AG04449 (cell line): ENCODE measurements around the gene IREB2.
"Not testable (repeated sequence)": the region's sequence is repeated elsewhere in the genome, so short reads cannot be mapped to it uniquely, and the experiment has no call there.

Experiments used
- CTCF ChIA-PET: fragments of 350-600 bp; formaldehyde crosslinking; extraction: SDS; loops from one replicate; lab custom pipeline; 2021; ENCODE audit warnings: antibody characterized with exemption; lab: Yijun Ruan, JAX
- POLR2A ChIA-PET: fragments of 400-600, 350-600 bp; formaldehyde crosslinking; extraction: SDS; loops from one replicate; lab custom pipeline; 2020; ENCODE audit warnings: antibody characterized with exemption, inconsistent platforms; lab: Yijun Ruan, JAX
- DNase-seq: peaks from one replicate; pipeline ENCODE4 v3.0.0-alpha.2; 2010; ENCODE audit warnings: low read depth, low spot score
- H3K4me3 ChIP-seq: 2 replicates; pipeline ENCODE4 v1.5.1; 2011; ENCODE audit warnings: low read depth, mild to moderate bottlenecking, control low read depth, low read length
- TF ChIP-seq, protein P1 (sequence below): IDR thresholded peaks from one replicate; pipeline ENCODE4 v1.5.1; 2011; ENCODE audit warnings: mild to moderate bottlenecking, moderate library complexity, low read length, control low read depth, inconsistent platforms; ENCODE audit not compliant: insufficient read depth; ENCODE audit errors: missing control alignments

Gene IREB2

DNA sequence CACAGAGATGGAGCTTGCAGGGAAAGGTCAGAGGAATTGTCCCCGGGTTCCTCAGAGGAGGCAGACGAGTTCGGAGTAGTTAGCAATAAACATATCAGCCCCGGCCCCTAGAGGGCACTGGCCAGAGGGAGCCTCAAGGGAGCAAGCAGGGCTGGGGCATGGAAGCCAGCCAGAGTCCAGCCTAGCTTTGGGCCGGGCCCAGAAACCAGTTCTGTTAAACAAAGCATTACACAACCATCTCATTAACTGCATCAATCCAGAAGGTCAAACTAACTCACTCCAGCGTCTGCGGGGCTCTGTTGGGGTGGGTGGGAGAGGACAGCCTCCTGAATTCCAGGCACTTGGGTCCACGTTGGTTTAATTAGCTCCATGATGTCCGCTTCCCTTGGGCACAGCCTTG is 41.0 kb upstream of the IREB2 start:
- POLR2A ChIA-PET, result no interaction called here
- TF ChIP-seq, protein P1, sequence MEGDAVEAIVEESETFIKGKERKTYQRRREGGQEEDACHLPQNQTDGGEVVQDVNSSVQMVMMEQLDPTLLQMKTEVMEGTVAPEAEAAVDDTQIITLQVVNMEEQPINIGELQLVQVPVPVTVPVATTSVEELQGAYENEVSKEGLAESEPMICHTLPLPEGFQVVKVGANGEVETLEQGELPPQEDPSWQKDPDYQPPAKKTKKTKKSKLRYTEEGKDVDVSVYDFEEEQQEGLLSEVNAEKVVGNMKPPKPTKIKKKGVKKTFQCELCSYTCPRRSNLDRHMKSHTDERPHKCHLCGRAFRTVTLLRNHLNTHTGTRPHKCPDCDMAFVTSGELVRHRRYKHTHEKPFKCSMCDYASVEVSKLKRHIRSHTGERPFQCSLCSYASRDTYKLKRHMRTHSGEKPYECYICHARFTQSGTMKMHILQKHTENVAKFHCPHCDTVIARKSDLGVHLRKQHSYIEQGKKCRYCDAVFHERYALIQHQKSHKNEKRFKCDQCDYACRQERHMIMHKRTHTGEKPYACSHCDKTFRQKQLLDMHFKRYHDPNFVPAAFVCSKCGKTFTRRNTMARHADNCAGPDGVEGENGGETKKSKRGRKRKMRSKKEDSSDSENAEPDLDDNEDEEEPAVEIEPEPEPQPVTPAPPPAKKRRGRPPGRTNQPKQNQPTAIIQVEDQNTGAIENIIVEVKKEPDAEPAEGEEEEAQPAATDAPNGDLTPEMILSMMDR, result peak; percentile 3
- H3K4me3 ChIP-seq, result no peak overlapping the region
- CTCF ChIA-PET, result interaction anchor here (0.8 to 2.5 kb wide), 5 partner anchors 10 to 40 kb away, joined by 3 to 9 read pairs (median 4); no protein-coding TSS in a partner anchor
- DNase-seq, result no peak

DNA sequence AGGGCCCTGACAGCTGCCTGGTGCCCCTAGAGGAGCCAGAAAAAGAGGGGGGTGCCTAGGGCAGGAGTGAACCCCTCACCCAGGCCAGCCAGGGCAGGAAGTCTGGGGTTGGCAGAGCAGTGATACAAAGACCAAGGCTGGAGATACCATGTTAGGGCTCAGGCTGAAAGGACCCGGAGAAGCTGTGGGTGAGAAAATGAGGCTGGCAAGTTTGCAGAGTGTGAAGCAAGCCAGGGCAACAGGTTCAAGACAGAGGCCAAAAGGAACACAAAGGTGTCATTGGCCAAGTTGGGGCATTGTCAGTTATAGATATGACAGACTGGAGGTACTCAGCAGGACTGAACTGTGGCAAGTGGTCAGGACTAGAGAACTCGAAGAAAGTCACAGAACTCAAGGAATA is 40.6 kb upstream of the IREB2 start:
- no peak overlapping the region for H3K4me3 ChIP-seq
- TF ChIP-seq, protein P1, result no peak
- POLR2A ChIA-PET, result no interaction called here
- CTCF ChIA-PET, result interaction anchor here (0.8 to 2.5 kb wide), 4 partner anchors 10 to 40 kb away, joined by 4 to 9 read pairs (median 4); no protein-coding TSS in a partner anchor
- DNase-seq, result no peak

DNA sequence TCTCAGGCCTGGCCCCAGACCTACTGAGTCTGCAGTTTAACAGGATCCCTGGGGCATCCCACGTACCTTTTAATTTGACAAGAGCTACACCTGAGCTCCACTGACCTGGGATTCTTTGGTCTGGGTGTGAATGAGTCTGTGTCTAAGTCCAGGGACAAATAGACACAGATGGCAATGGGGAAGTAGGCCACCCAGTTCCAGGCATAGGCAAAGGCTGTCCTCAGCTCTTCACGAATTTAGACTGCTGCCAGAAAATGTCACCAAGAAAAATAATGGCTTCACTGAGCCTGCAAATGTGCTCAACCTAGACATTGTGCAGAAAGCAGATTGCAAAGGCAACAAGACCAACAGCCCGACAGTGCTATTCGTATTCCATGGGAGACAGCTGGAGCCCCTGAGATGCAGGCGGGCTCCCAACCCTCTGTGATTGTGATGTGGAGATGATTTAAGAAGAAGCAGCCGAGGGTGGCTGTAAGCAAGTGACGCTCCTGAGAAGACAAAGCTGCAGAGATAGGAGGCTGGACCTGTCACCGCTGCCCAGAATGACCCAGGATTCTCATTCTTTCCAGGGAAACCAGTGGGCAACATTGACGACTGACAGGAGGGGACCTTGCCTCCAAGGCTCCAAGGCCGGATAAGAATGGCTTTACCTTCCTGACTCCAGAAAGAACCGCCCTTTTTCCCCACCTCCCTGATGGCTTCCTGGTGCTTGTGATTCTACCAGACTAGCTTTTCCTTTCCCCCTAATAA is 39.8 kb upstream of the IREB2 start:
- POLR2A ChIA-PET, result interaction anchor here (0.6 kb wide), 1 partner anchor 11 kb away, joined by 3 read pairs; no protein-coding TSS in a partner anchor
- CTCF ChIA-PET, result interaction anchor here (0.9 to 2.5 kb wide), 6 partner anchors 8 to 90 kb away, joined by 3 to 9 read pairs (median 4); no protein-coding TSS in a partner anchor
- DNase-seq, result no peak
- no peak overlapping the region for H3K4me3 ChIP-seq
- TF ChIP-seq, protein P1, result no peak

DNA sequence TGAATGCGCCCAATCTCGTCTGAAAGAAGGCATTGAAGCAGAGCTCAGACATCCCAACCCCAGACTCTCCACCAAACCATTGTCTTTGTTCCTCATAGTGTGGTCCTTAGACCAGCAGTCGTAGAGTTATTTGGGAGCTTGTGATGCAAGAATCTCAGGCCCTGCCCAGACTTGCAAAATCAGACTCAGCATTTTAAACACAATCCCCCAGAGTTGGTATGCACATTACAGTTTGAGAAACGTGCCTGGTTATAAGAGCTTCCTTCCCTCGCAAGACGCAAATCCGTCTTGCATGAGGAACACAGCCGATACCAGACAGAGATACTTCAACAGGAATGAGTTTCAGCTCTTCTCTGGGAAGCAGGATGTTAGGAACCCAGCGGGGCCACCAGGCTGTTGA is 38.9 kb upstream of the IREB2 start:
- no peak overlapping the region for H3K4me3 ChIP-seq
- ChIA-PET POLR2A (no interaction called here), CTCF (interaction anchor here (0.7 to 2.5 kb wide), 6 partner anchors 8 to 91 kb away, joined by 3 to 9 read pairs (median 4); no protein-coding TSS in a partner anchor)
- no peak for DNase-seq
- TF ChIP-seq, protein P1, result no peak

DNA sequence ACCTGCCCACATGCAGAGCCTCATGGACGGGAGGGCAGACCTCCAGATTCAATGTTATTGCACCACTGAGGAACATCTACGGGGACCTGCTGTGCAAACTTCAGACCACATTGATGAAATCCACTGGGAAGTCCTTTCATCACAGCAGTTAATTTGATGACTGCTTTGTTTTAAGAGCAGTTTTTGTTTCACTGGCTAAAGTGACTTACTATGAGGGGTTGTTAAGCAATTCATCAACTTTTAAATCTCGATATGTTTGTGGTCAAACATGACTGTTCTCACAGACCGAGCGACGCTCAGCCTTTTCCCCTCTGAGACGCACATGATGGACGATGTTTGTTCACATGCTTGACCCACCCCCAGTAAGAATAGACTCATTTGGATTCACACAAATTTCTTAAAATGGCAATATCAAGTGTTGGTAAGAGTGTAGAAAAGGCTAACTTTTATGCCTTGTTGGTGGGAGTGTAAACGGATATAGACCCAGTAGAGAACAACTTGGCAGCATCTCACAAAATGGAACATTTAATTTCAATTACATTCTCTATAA is 35.9 kb upstream of the IREB2 start:
- no peak for DNase-seq
- H3K4me3 ChIP-seq, result no peak overlapping the region
- ChIA-PET CTCF (no interaction called here), POLR2A (no interaction called here)
- TF ChIP-seq, protein P1, result no peak

DNA sequence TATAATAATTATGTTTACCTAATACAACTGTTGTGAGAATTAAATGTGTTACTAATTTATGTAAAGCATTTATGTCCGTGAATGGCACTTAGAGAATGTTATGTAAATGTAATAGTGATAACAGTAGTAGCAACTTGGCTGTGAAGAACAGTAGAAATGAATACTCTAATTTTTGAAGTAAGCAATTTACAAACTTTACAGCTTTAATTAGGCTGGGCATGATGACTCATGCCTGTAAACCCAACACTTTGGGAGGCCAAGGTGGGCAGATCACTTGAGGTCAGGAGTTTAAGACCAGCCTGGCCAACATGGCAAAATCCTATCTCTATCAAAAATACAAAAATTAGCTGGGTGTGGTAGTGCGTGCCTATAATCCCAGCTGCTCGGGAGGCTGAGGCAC is 33.9 kb upstream of the IREB2 start:
- CTCF ChIA-PET, result interaction anchor here (2.2 kb wide), 1 partner anchor 95 kb away, joined by 7 read pairs; no protein-coding TSS in a partner anchor
- DNase-seq, result no peak
- TF ChIP-seq, protein P1, result no peak
- POLR2A ChIA-PET, result no interaction called here
- H3K4me3 ChIP-seq, result no peak overlapping the region

DNA sequence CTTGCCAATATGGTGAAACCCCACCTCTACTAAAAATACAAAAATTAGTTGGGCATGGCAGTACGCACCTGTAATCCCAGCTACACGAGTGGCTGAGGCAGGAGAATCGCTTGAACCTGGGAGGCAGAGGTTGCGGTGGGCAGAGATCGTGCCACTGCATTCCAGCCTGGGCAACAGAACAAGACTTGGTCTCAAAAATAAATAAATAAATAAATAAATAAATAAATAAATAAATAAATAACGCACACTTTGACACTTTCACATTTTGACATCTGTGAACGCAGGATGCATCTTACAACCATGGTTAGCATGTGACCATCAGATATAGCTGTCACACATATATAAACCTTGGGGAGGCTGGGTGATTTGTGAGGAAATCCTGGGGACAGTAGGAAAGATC is 33.2 kb upstream of the IREB2 start:
- CTCF ChIA-PET, result interaction anchor here (1.0 to 5.1 kb wide), 3 partner anchors 12 to 96 kb away, joined by 4 to 30 read pairs (median 7); no protein-coding TSS in a partner anchor
- H3K4me3 ChIP-seq, POLR2A ChIA-PET, DNase-seq: not testable (repeated sequence)
